ENCODE results near the gene P2RY4.

DNA sequence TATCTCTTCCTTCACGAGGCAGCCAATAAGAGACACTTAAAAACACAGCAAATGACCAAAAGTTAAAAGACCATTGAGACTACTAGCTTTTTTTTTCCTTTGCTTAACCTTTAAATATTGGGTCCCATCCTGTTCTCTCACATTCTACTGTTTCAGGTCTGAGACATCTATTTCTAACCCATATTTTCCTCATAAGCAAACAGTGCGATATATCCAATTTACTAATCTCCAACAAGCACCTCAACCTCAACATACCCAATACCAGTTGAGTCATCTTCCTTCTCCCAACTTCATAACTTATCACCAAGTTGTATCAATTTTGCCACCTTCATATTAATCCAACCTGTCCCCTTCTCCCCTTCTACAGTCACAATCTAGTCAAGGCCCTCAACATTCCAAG lies 18.5 kb downstream of the P2RY4 start:
- TF ChIP-seq, protein P1, sequence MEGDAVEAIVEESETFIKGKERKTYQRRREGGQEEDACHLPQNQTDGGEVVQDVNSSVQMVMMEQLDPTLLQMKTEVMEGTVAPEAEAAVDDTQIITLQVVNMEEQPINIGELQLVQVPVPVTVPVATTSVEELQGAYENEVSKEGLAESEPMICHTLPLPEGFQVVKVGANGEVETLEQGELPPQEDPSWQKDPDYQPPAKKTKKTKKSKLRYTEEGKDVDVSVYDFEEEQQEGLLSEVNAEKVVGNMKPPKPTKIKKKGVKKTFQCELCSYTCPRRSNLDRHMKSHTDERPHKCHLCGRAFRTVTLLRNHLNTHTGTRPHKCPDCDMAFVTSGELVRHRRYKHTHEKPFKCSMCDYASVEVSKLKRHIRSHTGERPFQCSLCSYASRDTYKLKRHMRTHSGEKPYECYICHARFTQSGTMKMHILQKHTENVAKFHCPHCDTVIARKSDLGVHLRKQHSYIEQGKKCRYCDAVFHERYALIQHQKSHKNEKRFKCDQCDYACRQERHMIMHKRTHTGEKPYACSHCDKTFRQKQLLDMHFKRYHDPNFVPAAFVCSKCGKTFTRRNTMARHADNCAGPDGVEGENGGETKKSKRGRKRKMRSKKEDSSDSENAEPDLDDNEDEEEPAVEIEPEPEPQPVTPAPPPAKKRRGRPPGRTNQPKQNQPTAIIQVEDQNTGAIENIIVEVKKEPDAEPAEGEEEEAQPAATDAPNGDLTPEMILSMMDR (conservative IDR thresholded peaks at IDR 0.05; ENCODE audit: low read length), result no peak
- no peak for TF ChIP-seq EZH2phosphoT487 (IDR thresholded peaks at IDR 0.05; ENCODE audit: borderline replicate concordance)

All from Loucy (cell line).